WTC11 (cell line): ENCODE measurements around the gene ELMOD1. TPM values are rescaled to one million over a fixed set of nuclear protein-coding genes. Genes with fewer than 3 reads are reported as not detected.

Experiments
- ATAC-seq: fragments of 200-7000 bp; cut with Tn5 transposase; 2 replicates; pipeline ENCODE4 v1.10.0; 2021; ENCODE audit warnings: mild to moderate bottlenecking, moderate library complexity
- CTCF ChIA-PET: fragments of 300-600 bp; sonication (Branson Sonifier 250); formaldehyde crosslinking; loops from one replicate; lab custom pipeline; 2021; ENCODE audit warnings: antibody characterized with exemption; lab: Charles Lee
- POLR2A ChIA-PET: fragments of 350-600 bp; sonication (Branson Sonifier 250); formaldehyde crosslinking; loops from one replicate; lab custom pipeline; 2021; ENCODE audit warnings: antibody characterized with exemption; lab: Charles Lee
- DNase-seq: peaks from one replicate; pipeline ENCODE4 v3.0.0; 2021; ENCODE audit warnings: low spot score
- H3K27ac Mint-ChIP-seq: 2 replicates; pipeline ENCODE4 v1.8.0; 2021; ENCODE audit warnings: mixed read lengths
- H3K27me3 Mint-ChIP-seq: 2 replicates; pipeline ENCODE4 v1.8.0; 2021; ENCODE audit warnings: low read depth, mild to moderate bottlenecking, moderate library complexity, mixed read lengths
- H3K36me3 Mint-ChIP-seq: 2 replicates; pipeline ENCODE4 v1.8.0; 2021; ENCODE audit warnings: mixed read lengths
- H3K4me1 Mint-ChIP-seq: 2 replicates; pipeline ENCODE4 v1.8.0; 2022; ENCODE audit warnings: mixed read lengths
- H3K4me3 Mint-ChIP-seq: 2 replicates; pipeline ENCODE4 v1.8.0; 2021; ENCODE audit warnings: mild to moderate bottlenecking, moderate library complexity, mixed read lengths
- H3K9me3 Mint-ChIP-seq: 2 replicates; pipeline ENCODE4 v1.8.0; 2021; ENCODE audit warnings: mixed read lengths
- ATF3 ChIP-seq: sonication (generic); formaldehyde crosslinking; conservative IDR thresholded peaks from 2 replicates; pipeline ENCODE4 v1.8.1; 2022; ENCODE audit warnings: mild to moderate bottlenecking, missing genetic modification reagents
- ATF6 ChIP-seq: sonication (generic); formaldehyde crosslinking; IDR thresholded peaks from 2 replicates; pipeline ENCODE4 v1.8.1; 2023; ENCODE audit warnings: mild to moderate bottlenecking, missing genetic modification reagents
- CREB1 ChIP-seq: sonication (generic); formaldehyde crosslinking; IDR thresholded peaks from 2 replicates; pipeline ENCODE4 v1.8.0; 2023; ENCODE audit warnings: mild to moderate bottlenecking, missing genetic modification reagents
- CTCF ChIP-seq: fragments of 200-600 bp; IDR thresholded peaks from 2 replicates; pipeline ENCODE4 v1.8.0; 2022; ENCODE audit warnings: antibody characterized with exemption
- EMX1 ChIP-seq: fragments of 250-450 bp; sonication (Bioruptor Pico); IDR thresholded peaks from 2 replicates; pipeline ENCODE4 v1.8.0; 2021; ENCODE audit warnings: mild to moderate bottlenecking
- ESRRA ChIP-seq: sonication (generic); formaldehyde crosslinking; IDR thresholded peaks from 2 replicates; pipeline ENCODE4 v1.8.1; 2022; ENCODE audit warnings: mild to moderate bottlenecking, missing genetic modification reagents, borderline replicate concordance
- GRHL2 ChIP-seq: fragments of 250-450 bp; sonication (Bioruptor Pico); IDR thresholded peaks from 2 replicates; pipeline ENCODE4 v1.8.0; 2022; ENCODE audit warnings: mild to moderate bottlenecking, moderate library complexity; ENCODE audit not compliant: insufficient replicate concordance, severe bottlenecking
- MLX ChIP-seq: sonication (generic); formaldehyde crosslinking; IDR thresholded peaks from 2 replicates; pipeline ENCODE4 v1.8.1; 2023; ENCODE audit warnings: mild to moderate bottlenecking, missing genetic modification reagents, moderate library complexity
- MXD4 ChIP-seq: fragments of 250-450 bp; sonication (Bioruptor Pico); IDR thresholded peaks from 2 replicates; pipeline ENCODE4 v1.8.0; 2021; ENCODE audit warnings: mild to moderate bottlenecking, moderate library complexity, borderline replicate concordance
- NFYB ChIP-seq: sonication (generic); formaldehyde crosslinking; conservative IDR thresholded peaks from 2 replicates; pipeline ENCODE4 v1.8.0; 2022; ENCODE audit warnings: low read depth, missing genetic modification reagents
- NR2C2 ChIP-seq: sonication (generic); formaldehyde crosslinking; IDR thresholded peaks from 2 replicates; pipeline ENCODE4 v1.8.0; 2022; ENCODE audit warnings: mild to moderate bottlenecking, missing genetic modification reagents
- OVOL2 ChIP-seq: fragments of 250-450 bp; sonication (Bioruptor Pico); IDR thresholded peaks from 2 replicates; pipeline ENCODE4 v1.9.0; 2021; ENCODE audit warnings: mild to moderate bottlenecking, borderline replicate concordance
- TEAD4 ChIP-seq: sonication (generic); formaldehyde crosslinking; IDR thresholded peaks from 2 replicates; pipeline ENCODE4 v1.8.0; 2022; ENCODE audit warnings: mild to moderate bottlenecking, missing genetic modification reagents
- ZBTB21 ChIP-seq: sonication (generic); formaldehyde crosslinking; IDR thresholded peaks from 2 replicates; pipeline ENCODE4 v1.8.1; 2023; ENCODE audit warnings: mild to moderate bottlenecking, missing genetic modification reagents, borderline replicate concordance
- ZNF138 ChIP-seq: sonication (generic); formaldehyde crosslinking; conservative IDR thresholded peaks from 2 replicates; pipeline ENCODE4 v1.8.1; 2022; ENCODE audit warnings: mild to moderate bottlenecking, moderate library complexity, missing genetic modification reagents
- ZNF317 ChIP-seq: sonication (generic); formaldehyde crosslinking; IDR thresholded peaks from 2 replicates; pipeline ENCODE4 v1.8.1; 2023; ENCODE audit warnings: low read depth, mild to moderate bottlenecking, moderate library complexity, missing genetic modification reagents, borderline replicate concordance
- total RNA-seq: library from RNA; stranded (reverse); gene quantifications from 3 replicates; pipeline ENCODE4 v1.2.3, GENCODE V29; 2021
- TF ChIP-seq, protein P1 (sequence below): fragments of 250-450 bp; sonication (Bioruptor Pico); conservative IDR thresholded peaks from 2 replicates; pipeline ENCODE4 v1.9.0; 2021; ENCODE audit warnings: mild to moderate bottlenecking
- TF ChIP-seq, protein P2 (sequence below): sonication (generic); formaldehyde crosslinking; IDR thresholded peaks from 2 replicates; pipeline ENCODE4 v1.8.0; 2022; ENCODE audit warnings: mild to moderate bottlenecking, missing genetic modification reagents
- TF ChIP-seq, protein P3 (sequence below): sonication (generic); formaldehyde crosslinking; IDR thresholded peaks from 2 replicates; pipeline ENCODE4 v1.8.0; 2023; ENCODE audit warnings: mild to moderate bottlenecking, missing genetic modification reagents

ELMOD1 gene
- total RNA-seq, 1 experiment from 2014 or later: 2.3 TPM

GRCh38 chr11:107587306-107587979, 3.5 kb upstream of the ELMOD1 start (continued):
- no peak for TF ChIP-seq ESRRA (CRISPR knock-in tag)

DNA sequence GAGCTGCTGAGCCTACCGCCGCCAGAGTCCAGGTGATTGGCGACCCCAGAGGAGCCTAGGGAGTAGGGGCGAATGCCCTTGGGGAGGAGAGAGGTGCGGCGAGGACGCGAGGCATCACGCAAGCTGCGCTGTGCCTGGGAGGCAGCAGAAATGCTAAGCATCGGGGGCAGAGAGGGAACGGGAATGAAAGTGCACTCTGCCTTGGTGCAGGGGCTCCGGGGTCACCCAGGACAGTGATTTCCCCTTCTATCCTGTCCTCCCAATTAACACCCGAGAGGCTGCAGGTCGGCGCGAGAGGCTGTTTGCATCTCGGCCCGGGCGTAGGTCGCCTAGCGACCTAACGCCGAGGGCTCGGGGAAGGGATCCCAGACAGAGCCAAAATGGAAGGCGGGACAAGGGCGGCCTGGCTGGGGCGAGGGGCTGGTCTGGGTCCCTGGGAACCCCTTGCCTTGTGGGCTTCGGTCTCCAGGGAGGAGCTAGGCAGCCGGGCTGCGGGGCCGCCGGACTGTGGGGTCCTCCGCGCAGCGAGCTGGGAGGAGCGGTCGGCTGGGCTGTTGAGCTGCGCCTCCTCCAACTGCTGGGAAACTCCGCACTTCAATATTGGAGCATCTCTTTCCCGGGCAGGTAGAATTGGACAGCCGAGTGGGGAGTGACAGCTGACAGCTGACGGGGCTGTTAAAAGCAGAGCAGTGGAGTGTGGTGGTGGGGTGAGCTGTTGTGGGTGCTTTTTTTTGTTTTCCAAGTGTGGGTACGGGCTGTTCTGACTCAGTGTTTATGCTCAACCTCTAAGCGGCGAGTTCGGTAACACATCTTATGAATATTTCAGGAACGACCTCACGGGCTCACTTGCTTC, 657 bp downstream of the ELMOD1 start:
- peaks cover 72% of the 10 kb centered on the region for H3K27me3 Mint-ChIP-seq
- POLR2A ChIA-PET: interaction anchor here (0.6 kb wide), 1 partner anchor 16 kb away, joined by 6 read pairs; no protein-coding TSS in a partner anchor
- no peaks in the 10 kb centered on the region for H3K9me3 Mint-ChIP-seq
- DNase-seq: peak; percentile 48
- TF ChIP-seq ATF6: no peak
- TF ChIP-seq ZNF317: 0 out of 2 replicates have a peak, but pooled peaks have one; percentile 40
- TF ChIP-seq EMX1 (CRISPR knock-in tag): no peak
- TF ChIP-seq CREB1 (CRISPR knock-in tag): no peak
- TF ChIP-seq, all 79 proteins: peak for 1
- CTCF ChIA-PET: interaction anchor here (1.1 to 2.2 kb wide), 3 partner anchors 14 to 98 kb away, joined by 3 to 10 read pairs (median 6); partner anchors contain the start of gene ALKBH8
- H3K4me1 Mint-ChIP-seq: peaks cover 43% of the 10 kb centered on the region
- H3K4me3 Mint-ChIP-seq: peak overlapping the region; percentile 95
- peak; percentile 61 for ATAC-seq
- no peaks in the 10 kb centered on the region for H3K36me3 Mint-ChIP-seq
- no peak overlapping the region for H3K27ac Mint-ChIP-seq

GRCh38 chr11:107592231-107592590, 1.3 kb downstream of the ELMOD1 start:
- no peak for ATAC-seq
- H3K27me3 Mint-ChIP-seq: peaks cover 74% of the 10 kb centered on the region
- DNase-seq: no peak
- POLR2A ChIA-PET: no interaction called here
- no peak for TF ChIP-seq NR2C2 (CRISPR knock-in tag)
- TF ChIP-seq ZNF317: no peak
- TF ChIP-seq OVOL2 (CRISPR knock-in tag): no peak
- no peak for TF ChIP-seq ZNF138 (CRISPR knock-in tag)
- no peak for TF ChIP-seq ATF3 (CRISPR knock-in tag)
- TF ChIP-seq ZBTB21 (CRISPR knock-in tag): no peak
- TF ChIP-seq, protein P1, sequence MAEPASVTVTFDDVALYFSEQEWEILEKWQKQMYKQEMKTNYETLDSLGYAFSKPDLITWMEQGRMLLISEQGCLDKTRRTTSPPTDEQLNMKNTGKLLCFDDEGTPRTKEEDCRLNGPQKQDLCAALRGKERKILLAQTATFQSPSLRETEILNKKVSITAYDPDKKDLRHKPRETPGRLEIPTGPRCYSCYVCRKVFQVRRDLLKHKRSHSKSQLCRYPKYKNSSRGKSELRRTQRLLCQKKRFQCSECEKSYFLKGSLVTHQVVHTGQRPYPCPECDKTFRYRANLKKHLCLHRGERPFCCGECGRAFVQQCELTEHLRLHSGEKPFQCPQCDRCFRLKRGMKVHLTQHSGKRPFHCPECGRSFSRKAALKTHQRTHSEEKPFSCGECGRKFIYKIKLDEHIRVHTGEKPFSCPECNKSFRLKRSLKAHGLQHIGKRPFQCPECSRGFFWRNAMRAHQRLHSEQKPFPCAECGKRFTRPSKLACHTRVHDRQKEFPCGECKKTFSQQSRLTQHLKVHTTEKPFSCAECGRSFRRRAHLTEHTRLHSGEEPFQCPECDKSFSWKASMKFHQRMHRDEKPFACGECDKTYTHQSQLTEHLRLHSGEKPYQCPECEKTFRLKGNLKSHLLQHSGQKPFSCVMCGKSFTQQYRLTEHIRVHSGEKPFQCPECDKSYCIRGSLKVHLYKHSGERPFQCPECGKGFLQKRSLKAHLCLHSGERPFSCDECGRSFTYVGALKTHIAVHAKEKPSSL (CRISPR knock-in tag): no peak
- TF ChIP-seq, protein P2, sequence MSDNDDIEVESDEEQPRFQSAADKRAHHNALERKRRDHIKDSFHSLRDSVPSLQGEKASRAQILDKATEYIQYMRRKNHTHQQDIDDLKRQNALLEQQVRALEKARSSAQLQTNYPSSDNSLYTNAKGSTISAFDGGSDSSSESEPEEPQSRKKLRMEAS (CRISPR knock-in tag): no peak
- TF ChIP-seq, protein P3, sequence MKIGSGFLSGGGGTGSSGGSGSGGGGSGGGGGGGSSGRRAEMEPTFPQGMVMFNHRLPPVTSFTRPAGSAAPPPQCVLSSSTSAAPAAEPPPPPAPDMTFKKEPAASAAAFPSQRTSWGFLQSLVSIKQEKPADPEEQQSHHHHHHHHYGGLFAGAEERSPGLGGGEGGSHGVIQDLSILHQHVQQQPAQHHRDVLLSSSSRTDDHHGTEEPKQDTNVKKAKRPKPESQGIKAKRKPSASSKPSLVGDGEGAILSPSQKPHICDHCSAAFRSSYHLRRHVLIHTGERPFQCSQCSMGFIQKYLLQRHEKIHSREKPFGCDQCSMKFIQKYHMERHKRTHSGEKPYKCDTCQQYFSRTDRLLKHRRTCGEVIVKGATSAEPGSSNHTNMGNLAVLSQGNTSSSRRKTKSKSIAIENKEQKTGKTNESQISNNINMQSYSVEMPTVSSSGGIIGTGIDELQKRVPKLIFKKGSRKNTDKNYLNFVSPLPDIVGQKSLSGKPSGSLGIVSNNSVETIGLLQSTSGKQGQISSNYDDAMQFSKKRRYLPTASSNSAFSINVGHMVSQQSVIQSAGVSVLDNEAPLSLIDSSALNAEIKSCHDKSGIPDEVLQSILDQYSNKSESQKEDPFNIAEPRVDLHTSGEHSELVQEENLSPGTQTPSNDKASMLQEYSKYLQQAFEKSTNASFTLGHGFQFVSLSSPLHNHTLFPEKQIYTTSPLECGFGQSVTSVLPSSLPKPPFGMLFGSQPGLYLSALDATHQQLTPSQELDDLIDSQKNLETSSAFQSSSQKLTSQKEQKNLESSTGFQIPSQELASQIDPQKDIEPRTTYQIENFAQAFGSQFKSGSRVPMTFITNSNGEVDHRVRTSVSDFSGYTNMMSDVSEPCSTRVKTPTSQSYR (CRISPR knock-in tag): no peak
- TF ChIP-seq NFYB: no peak
- no peak for TF ChIP-seq CTCF
- no peak for TF ChIP-seq MLX
- no peak for TF ChIP-seq GRHL2
- no peak for TF ChIP-seq ESRRA (CRISPR knock-in tag)
- TF ChIP-seq MXD4: no peak
- TF ChIP-seq TEAD4 (CRISPR knock-in tag): no peak
- TF ChIP-seq, all 79 proteins: peak for 0
- no peaks in the 10 kb centered on the region for H3K9me3 Mint-ChIP-seq
- CTCF ChIA-PET: interaction anchor here (1.1 to 2.2 kb wide), 2 partner anchors 13 to 97 kb away, joined by 6 to 10 read pairs; no protein-coding TSS in a partner anchor
- no peak overlapping the region for H3K27ac Mint-ChIP-seq
- no peaks in the 10 kb centered on the region for H3K36me3 Mint-ChIP-seq
- peak overlapping the region; percentile 95 for H3K4me3 Mint-ChIP-seq
- peaks cover 44% of the 10 kb centered on the region for H3K4me1 Mint-ChIP-seq
